ENCODE data around the gene TAC3. TPM values are rescaled to one million over a fixed set of nuclear protein-coding genes. Genes with fewer than 3 reads are reported as not detected.

TAC3 gene
- total RNA-seq, 1 experiment from 2014 or later = 6.2 TPM

- Histone ChIP-seq H2AK5ac (ENCODE audit: insufficient read length, low read length) (no peak overlapping the region), H3K27me3 (ENCODE audit: insufficient read depth, low read length) (no peaks in the 10 kb centered on the region; the same call in 1 of the 2 replicates), H4K5ac (ENCODE audit: insufficient read length, low read depth, low read length) (no peak overlapping the region), H3K9me3 (ENCODE audit: control insufficient read depth, low read depth, low read length) (no peaks in the 10 kb centered on the region), H3T11ph (ENCODE audit: low read length) (no peak overlapping the region), H3K23ac (ENCODE audit: insufficient read length, low read depth, low read length) (no peak overlapping the region), H3K9ac (ENCODE audit: extremely low read depth, insufficient read length, low read length) (no peak overlapping the region), H2BK120ac (ENCODE audit: low read depth, low read length, poor library complexity, severe bottlenecking) (no peak overlapping the region), H4K20me1 (ENCODE audit: control insufficient read depth, insufficient read depth, insufficient read length) (no peaks in the 10 kb centered on the region), H3K18ac (ENCODE audit: insufficient read length, low read depth, low read length) (no peak overlapping the region), H3K56ac (ENCODE audit: insufficient read length, low read depth, low read length) (no peak overlapping the region), H4K8ac (replicated peaks; ENCODE audit: insufficient read length, low read depth, low read length) (no peak overlapping the region), H3K79me1 (ENCODE audit: insufficient read depth, low read depth, low read length, poor library complexity, severe bottlenecking) (peaks cover 5% of the 10 kb centered on the region), H4K91ac (ENCODE audit: insufficient read length, low read depth, low read length) (no peak overlapping the region), H3K27ac (ENCODE audit: insufficient read length, low read depth, low read length) (no peak overlapping the region), H2BK20ac (ENCODE audit: low read depth, low read length, poor library complexity, severe bottlenecking) (no peak overlapping the region), H2AFZ (ENCODE audit: low read length) (no peak overlapping the region), H3K23me2 (ENCODE audit: insufficient read length, low read depth, low read length, poor library complexity, severe bottlenecking) (no peaks in the 10 kb centered on the region), H3K4me1 (ENCODE audit: insufficient read depth, low read length) (peaks cover 13% of the 10 kb centered on the region; the same call in 1 of the 2 replicates), H3K14ac (ENCODE audit: insufficient read depth, low read length) (no peak overlapping the region), H2BK15ac (ENCODE audit: low read depth, low read length) (no peak overlapping the region), H2BK5ac (ENCODE audit: insufficient read length, low read length) (no peak overlapping the region), H3K4me2 (ENCODE audit: insufficient read depth, insufficient read length, low read length) (no peak overlapping the region), H3K79me2 (ENCODE audit: insufficient read depth, low read length) (no peaks in the 10 kb centered on the region; the same call in 1 of the 2 replicates), H3K4ac (ENCODE audit: low read depth, low read length) (no peak overlapping the region), H2BK12ac (ENCODE audit: insufficient read length, low read depth, low read length) (no peak overlapping the region)
- WGBS (ENCODE audit: extremely low coverage, insufficient read length, low lambda C conversion rate) = no CpG with 5 or more reads among the region's 10 CpGs
- no peaks in the 10 kb centered on the region; the same call in 1 of the 2 replicates for H3K27me3 Mint-ChIP-seq (ENCODE audit: low read depth)
- H3K36me3 Mint-ChIP-seq (ENCODE audit: insufficient read depth in 1 of 3, low read depth in 3 of 3) = peaks cover 19 to 32% (median 26%) of the 10 kb centered on the region in 3 experiments; a peak in 6 of 7 replicates
- DNase-seq = no peak
- H3K9me3 Mint-ChIP-seq = no peaks in the 10 kb centered on the region
- TF ChIP-seq CTCF (conservative IDR thresholded peaks at IDR 0.05) = 0 out of 3 replicates have a peak, but pooled peaks have one; percentile 3
- H3K27ac Mint-ChIP-seq = peak overlapping the region in 1 of 3 experiments; percentile 3; a peak in 1 of 7 replicates
- peak overlapping the region; percentile 53 to 86 for H3K4me3 Mint-ChIP-seq
- peaks cover 48 to 54% of the 10 kb centered on the region in 2 experiments for H3K4me1 Mint-ChIP-seq
Observed at GRCh38 chr12:57006809-57007475, 9.4 kb downstream of the TAC3 start.

Measured in H9 (cell line).